Fibroblast of lung (primary cell): ENCODE measurements around the gene SGCA.

Experiments
- EZH2 ChIP-seq: IDR thresholded peaks from 2 replicates; pipeline ENCODE4 v1.5.1; 2012; ENCODE audit warnings: low read length, control low read depth, mild to moderate bottlenecking; ENCODE audit errors: missing control alignments
- TF ChIP-seq, protein P1 (sequence below), 2 donors: IDR thresholded peaks in 1 of 2; conservative IDR thresholded peaks in 1 of 2; 1 replicate in 1 of 2; 2 replicates in 1 of 2; pipeline ENCODE4 v1.5.1; 2011 to 2012; ENCODE audit warnings: low read length in 2 of 2, control low read depth in 1 of 2, inconsistent platforms in 1 of 2, low read depth in 1 of 2, mild to moderate bottlenecking in 1 of 2

DNA sequence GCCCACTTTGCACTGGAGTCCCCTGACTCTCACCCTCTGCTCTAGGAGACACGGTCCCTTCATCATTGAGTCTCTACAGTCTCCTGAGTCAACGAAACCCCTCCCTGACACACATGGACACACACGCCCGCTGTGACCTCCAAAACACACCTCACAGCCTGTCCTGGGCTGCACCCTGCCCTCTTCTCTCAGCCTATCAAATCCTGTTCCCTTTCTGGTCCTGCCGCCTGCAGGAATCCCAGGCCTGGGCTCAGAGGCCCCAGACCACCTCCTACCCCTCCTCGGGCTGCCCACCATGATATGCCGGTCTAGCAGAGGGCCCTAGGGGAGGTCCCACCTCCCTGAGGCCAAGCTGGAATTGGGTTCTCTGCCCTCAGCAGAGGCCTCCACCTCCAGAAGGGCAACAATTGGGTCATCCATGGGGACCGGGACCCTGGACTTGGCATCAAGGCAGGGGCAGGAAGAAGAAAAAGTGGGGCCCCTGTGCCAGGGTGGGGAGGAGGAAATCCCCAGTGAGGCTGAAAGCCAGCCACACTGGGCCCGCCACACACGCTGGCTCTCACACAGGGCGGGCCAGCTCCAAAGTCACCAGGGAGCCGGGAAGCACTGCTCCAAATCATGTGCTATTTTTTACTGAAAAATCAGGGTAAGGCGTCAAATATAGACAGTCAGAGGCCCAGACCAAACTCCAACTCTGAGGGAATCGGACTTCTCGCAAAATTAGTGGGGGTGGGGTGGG lies 18.7 kb upstream of the SGCA start:
- TF ChIP-seq, protein P1, sequence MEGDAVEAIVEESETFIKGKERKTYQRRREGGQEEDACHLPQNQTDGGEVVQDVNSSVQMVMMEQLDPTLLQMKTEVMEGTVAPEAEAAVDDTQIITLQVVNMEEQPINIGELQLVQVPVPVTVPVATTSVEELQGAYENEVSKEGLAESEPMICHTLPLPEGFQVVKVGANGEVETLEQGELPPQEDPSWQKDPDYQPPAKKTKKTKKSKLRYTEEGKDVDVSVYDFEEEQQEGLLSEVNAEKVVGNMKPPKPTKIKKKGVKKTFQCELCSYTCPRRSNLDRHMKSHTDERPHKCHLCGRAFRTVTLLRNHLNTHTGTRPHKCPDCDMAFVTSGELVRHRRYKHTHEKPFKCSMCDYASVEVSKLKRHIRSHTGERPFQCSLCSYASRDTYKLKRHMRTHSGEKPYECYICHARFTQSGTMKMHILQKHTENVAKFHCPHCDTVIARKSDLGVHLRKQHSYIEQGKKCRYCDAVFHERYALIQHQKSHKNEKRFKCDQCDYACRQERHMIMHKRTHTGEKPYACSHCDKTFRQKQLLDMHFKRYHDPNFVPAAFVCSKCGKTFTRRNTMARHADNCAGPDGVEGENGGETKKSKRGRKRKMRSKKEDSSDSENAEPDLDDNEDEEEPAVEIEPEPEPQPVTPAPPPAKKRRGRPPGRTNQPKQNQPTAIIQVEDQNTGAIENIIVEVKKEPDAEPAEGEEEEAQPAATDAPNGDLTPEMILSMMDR (conservative IDR thresholded peaks at IDR 0.05 in 1 of 2, IDR thresholded peaks at IDR 0.05 in 1 of 2; ENCODE audit: low read depth in 1 of 2, low read length in 2 of 2): no peak
- no peak for TF ChIP-seq EZH2
